Heart right ventricle (tissue), 16 donors: ENCODE measurements around the gene CCDC188. TPM values are rescaled to one million over a fixed set of nuclear protein-coding genes. Genes with fewer than 3 reads are reported as not detected.

ENCODE experiments used
- ATAC-seq, 8 donors: fragments of 200-7000 bp; cut with Tn5 transposase; one replicate each; pipeline ENCODE4 v1.9.1; 2020; ENCODE audit warnings: mild to moderate bottlenecking in 8 of 8, moderate library complexity in 8 of 8, moderate number of reproducible peaks in 1 of 8
- DNase-seq, 2 donors: peaks; one replicate each; pipeline ENCODE4 v3.0.0-alpha.2; 2020
- H3K27ac ChIP-seq, 10 donors: fragments of 200-600 bp; sonication (generic) in 2 of 10; one replicate each; pipeline versions ENCODE4 v1.5.0 to v1.8.0; 2020 to 2022; ENCODE audit warnings: mild to moderate bottlenecking in 3 of 10
- H3K27me3 ChIP-seq, 7 donors: fragments of 200-600 bp; one replicate each; pipeline ENCODE4 v1.8.0; 2021 to 2022; ENCODE audit warnings: mild to moderate bottlenecking in 2 of 7
- H3K36me3 ChIP-seq, 9 donors: fragments of 200-600 bp; sonication (generic) in 1 of 9; one replicate each; pipeline versions ENCODE4 v1.5.0 to v1.8.0; 2020 to 2022; ENCODE audit warnings: mild to moderate bottlenecking in 2 of 9
- H3K4me1 ChIP-seq, 9 donors: fragments of 200-600 bp; sonication (generic) in 1 of 9; one replicate each; pipeline versions ENCODE4 v1.5.0 to v1.8.0; 2020 to 2022; ENCODE audit warnings: mild to moderate bottlenecking in 4 of 9
- H3K4me3 ChIP-seq, 10 donors: fragments of 200-600 bp; sonication (generic) in 2 of 10; one replicate each; pipeline versions ENCODE4 v1.5.0 to v1.8.0; 2020 to 2022; ENCODE audit warnings: mild to moderate bottlenecking in 7 of 10, moderate library complexity in 2 of 10
- H3K9me3 ChIP-seq, 11 donors: fragments of 200-600 bp in 10 of 11; sonication (generic) in 2 of 11; one replicate each; pipeline versions ENCODE4 v1.5.0 to v1.8.0; 2013 to 2022; ENCODE audit warnings: mild to moderate bottlenecking in 2 of 11, control low read depth in 1 of 11, moderate library complexity in 1 of 11
- WGBS, 2 donors: extraction: QIAGEN DNeasy Blood & Tissue Kit; methylation state at CpG; one replicate each; pipeline ENCODE4 v1.1.7; 2013; ENCODE audit warnings: inconsistent platforms in 1 of 2; 5-methylcytosine and 5-hydroxymethylcytosine counted together
- intact Hi-C, 10 donors: fragments of 100-400 bp; cut with DNase I; formaldehyde crosslinking; loops; one replicate each; pipeline versions ENCODE4 v1.11.1 to v1.14.2; 2022
- polyA plus RNA-seq, 2 donors: library from polyadenylated mRNA; stranded (reverse); fragments of 200-250 nt; gene quantifications; one replicate each; pipeline ENCODE4 v1.2.3, GENCODE V29; 2013
- total RNA-seq, 10 donors: library from RNA; stranded (reverse); fragmentation: NEBNext Ultra II Directional in 3 of 10; extraction: Animal tissue kit (Norgen Biotek cat#: 25700) in 3 of 10; gene quantifications; one replicate each; pipeline versions ENCODE4 v1.2.1 to v1.2.4, GENCODE V29; 2021 to 2023
- TF ChIP-seq, protein P1 (sequence below), 9 donors: fragments of 200-600 bp; sonication (generic) in 2 of 9; IDR thresholded peaks; one replicate each; pipeline versions ENCODE4 v1.5.0 to v1.8.0; 2021 to 2022; ENCODE audit warnings: antibody characterized with exemption in 9 of 9, mild to moderate bottlenecking in 5 of 9, moderate library complexity in 1 of 9
- donor health status: Arrhythmogenic right ventricular cardiomyopathy.
- donor health status: ischemic (EF 13 %, LVEDD 7.1; RV severe dilation, severe dysfunction).
- donor health status: healthy with polysubstance abuse.
- donor health status: DM: no; HTN: yes; CAD: no.
- donor health status: DM: no; HTN: no; CAD: no.
- donor health status: ischemic (EF 25% LVEDD 6.9; RV normal size, moderate dysfunction).
- donor health status: ischemic (EF 25% LVEDD 5.7; RV mildly dilated, moderate dysfunction).
- donor health status: healthy.
- donor health status: DM: yes; HTN: yes; CAD: no.
- donor health status: Ischemic cardiomyopathy.
- donor health status: ischemic (EF 35%, LVEDD 5.7; RV mildly dilated, moderate dysfunction).
- donor health status: nonischemic (EF 11% LVEDD 7.7; RV severe dilation, severe dysfunction).
- donor health status: DM: yes; HTN: yes; CAD: no.
- donor health status: PGD.
- donor health status: ischemic (EF 29% LVEDD 5.4; RV normal size, mild dysfunction).
- donor health status: nonischemic (EF 23%, LVEDD 6.1; RV moderate dilation, normal function).

Gene CCDC188
- total and polyA plus RNA-seq, 12 donors, result 0.15 to 2.3 (median 0.51) TPM; not detected in 3

DNA sequence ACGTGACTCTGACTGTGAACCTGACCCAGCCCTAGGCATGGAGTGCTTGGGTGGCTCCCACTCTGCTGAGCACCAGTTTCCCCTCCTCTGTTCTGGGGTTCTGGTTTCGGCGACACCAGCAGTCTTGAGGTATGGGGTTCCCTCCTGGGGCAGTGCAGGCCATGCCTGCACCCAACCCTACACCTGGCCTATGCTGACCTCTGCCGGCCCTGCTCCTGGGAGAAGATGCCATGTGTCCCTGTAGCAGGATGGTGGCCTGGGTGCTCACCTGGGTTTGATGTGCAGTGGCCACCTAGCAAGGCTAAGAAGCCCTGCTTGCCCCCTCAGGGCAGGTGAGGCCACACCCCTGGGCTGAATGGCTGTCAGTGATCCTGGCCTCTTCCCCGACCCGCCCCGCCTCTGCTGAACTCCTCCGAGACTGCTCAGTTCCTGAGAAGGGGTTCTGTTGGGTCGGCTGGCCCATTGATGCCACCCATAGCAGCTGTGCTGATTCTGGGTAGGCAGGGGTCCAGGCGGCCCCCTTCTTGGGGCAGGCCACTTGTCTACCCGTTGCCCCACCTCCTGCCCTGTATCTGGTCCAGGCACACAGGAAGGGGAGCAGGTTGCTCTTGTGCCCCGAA is 16.8 kb downstream of the CCDC188 start:
- 73 to 76% methylated on average over 12 of the region's 12 CpGs for WGBS, 2 donors
- intact Hi-C loops, result loop anchor here in 1 of 10 donors (10.0 kb wide), 1 partner anchor 169 kb away; no protein-coding TSS in a partner anchor
- H3K4me1 ChIP-seq, result peaks cover 62 to 88% (median 74%) of the 10 kb centered on the region in 9 donors

DNA sequence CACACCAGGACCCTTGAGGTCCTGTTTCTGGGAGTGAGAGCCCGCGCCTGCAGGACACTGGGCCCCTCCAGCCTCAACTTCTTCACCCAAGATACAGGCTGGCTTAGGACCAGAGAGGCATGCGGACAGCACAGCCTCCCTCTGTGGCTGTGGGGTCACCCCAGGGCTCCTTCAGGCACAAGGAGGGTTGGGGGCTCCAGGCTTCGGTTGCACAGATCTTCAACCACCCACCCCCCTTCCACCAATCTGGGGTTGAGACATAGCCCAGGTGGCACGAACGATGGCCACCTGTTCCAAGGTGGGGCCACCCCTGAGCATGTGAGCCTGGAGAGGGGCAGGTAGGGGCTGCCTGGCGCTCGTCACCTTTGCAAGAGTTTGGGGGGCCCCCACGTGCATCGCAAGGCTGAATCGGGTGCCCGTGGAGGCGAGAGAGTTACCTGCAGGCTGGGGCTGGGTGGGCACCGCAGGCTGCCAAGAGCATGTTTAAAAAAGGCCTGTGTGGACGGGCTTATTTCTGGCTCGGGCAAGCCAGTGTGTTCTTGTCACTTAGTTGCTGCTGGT is 18.1 kb downstream of the CCDC188 start:
- intact Hi-C loops, result loop anchor here in 1 of 10 donors (10.0 kb wide), 1 partner anchor 168 kb away; no protein-coding TSS in a partner anchor
- DNase-seq, result no peak

More for the DNA sequence above, 16.8 kb downstream of the CCDC188 start:
- Histone ChIP-seq H3K36me3 (no peaks in the 10 kb centered on the region), H3K9me3 (no peaks in the 10 kb centered on the region), H3K27me3 (no peaks in the 10 kb centered on the region), H3K4me3 (no peak overlapping the region), H3K27ac (no peak overlapping the region)
- TF ChIP-seq, protein P1, sequence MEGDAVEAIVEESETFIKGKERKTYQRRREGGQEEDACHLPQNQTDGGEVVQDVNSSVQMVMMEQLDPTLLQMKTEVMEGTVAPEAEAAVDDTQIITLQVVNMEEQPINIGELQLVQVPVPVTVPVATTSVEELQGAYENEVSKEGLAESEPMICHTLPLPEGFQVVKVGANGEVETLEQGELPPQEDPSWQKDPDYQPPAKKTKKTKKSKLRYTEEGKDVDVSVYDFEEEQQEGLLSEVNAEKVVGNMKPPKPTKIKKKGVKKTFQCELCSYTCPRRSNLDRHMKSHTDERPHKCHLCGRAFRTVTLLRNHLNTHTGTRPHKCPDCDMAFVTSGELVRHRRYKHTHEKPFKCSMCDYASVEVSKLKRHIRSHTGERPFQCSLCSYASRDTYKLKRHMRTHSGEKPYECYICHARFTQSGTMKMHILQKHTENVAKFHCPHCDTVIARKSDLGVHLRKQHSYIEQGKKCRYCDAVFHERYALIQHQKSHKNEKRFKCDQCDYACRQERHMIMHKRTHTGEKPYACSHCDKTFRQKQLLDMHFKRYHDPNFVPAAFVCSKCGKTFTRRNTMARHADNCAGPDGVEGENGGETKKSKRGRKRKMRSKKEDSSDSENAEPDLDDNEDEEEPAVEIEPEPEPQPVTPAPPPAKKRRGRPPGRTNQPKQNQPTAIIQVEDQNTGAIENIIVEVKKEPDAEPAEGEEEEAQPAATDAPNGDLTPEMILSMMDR (IDR thresholded peaks at IDR 0.05), result no peak
- ATAC-seq (no peak), DNase-seq (no peak)

DNA sequence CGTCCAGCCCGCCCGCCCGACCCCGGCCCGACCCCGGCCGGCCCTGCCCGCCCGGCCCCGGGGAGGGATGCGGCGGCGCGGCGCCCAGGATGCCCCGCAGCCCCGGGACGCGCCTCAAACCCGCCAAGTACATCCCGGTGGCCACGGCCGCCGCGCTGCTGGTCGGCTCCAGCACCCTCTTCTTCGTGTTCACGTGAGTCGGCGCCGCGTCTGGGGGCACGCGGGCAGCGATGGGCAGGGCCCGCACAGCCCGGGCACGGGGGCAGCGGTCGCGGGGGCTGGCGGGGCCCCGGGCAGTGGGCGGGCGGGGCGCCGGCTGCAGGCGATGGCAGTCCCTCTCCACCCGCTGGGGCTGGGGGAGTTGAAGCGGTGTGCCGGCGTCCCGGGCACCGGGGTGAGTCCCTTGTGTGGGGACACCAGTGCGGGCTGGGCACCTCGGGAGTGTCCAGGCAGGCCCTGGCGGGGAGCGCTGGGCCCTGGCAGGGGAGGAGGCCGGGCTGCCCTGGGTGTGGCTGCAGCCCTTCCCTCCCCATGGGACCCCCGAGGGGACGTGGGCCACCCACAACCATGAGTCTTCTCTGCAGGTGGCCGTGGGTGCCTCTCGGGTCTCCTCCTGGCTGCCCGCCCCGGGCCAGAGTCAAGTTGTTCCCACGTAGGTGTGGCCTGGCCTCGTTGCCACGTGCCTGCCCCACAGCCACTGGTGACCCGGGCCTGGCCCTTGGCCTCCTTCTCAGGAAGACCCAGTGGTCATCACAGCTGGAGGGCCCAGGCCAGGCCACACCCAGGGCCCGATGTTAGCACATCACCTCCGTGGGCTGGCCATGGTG is 18.8 kb downstream of the CCDC188 start:
- peaks cover 0 to 11% (median 5%) of the 10 kb centered on the region in 9 donors for H3K36me3 ChIP-seq
- DNase-seq (peak; percentile 38 to 46), ATAC-seq (peak in 2 of 8 donors; percentile 5 to 6)
- WGBS, 2 donors, result 1 to 2% methylated on average over 57 to 72 of the region's 72 CpGs
- peak overlapping the region; percentile 82 to 99 (median 94) for H3K4me3 ChIP-seq
- peaks cover 45 to 69% (median 57%) of the 10 kb centered on the region in 9 donors for H3K4me1 ChIP-seq
- intact Hi-C loops, result loop anchor here in 1 of 10 donors (10.0 kb wide), 1 partner anchor 167 kb away; no protein-coding TSS in a partner anchor
- H3K27ac ChIP-seq, result peak overlapping the region; percentile 28 to 100 (median 76)
- H3K9me3 ChIP-seq, result no peaks in the 10 kb centered on the region
- no peaks in the 10 kb centered on the region for H3K27me3 ChIP-seq
- TF ChIP-seq, protein P1 (IDR thresholded peaks at IDR 0.05), result no peak

More for the DNA sequence above, 18.1 kb downstream of the CCDC188 start:
- Histone ChIP-seq H3K4me3 (peak overlapping the region; percentile 82 to 99 (median 94)), H3K27ac (peak overlapping the region in 7 of 10 donors; percentile 65 to 100 (median 77)), H3K27me3 (no peaks in the 10 kb centered on the region), H3K36me3 (peaks cover 0 to 4% (median 0%) of the 10 kb centered on the region in 9 donors), H3K9me3 (no peaks in the 10 kb centered on the region), H3K4me1 (peaks cover 52 to 76% (median 64%) of the 10 kb centered on the region in 9 donors)
- TF ChIP-seq, protein P1 (IDR thresholded peaks at IDR 0.05), result no peak
- WGBS, 2 donors, result 44 to 57% methylated on average over 16 of the region's 16 CpGs
- no peak for ATAC-seq

DNA sequence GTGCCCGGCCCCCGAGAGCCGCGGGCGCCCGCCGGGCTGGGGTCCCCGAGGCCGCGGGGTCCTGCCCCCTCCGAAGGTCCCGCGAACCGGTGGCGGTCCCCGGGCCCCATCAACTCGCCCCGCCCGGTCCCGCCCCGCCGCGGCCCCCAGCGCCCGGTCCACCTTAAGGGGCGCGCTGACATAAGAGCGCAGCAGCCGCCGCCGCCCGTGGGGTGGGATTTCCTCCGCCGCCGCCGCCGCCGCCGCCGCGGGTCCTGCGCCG is 19.3 kb downstream of the CCDC188 start, which contains the start of gene ZDHHC8:
ZDHHC8 (plus strand) TSS at position 208 of the 262 bp plus-strand sequence. CDS start 144 bp downstream, outside the sequence.
- TF ChIP-seq, protein P1 (IDR thresholded peaks at IDR 0.05), result no peak

More for the DNA sequence above, 19.3 kb downstream of the CCDC188 start, which contains the start of gene ZDHHC8:
- Histone ChIP-seq H3K4me1 (peaks cover 39 to 64% (median 52%) of the 10 kb centered on the region in 9 donors), H3K4me3 (peak within 1 kb of the TSS; percentile 85 to 100 (median 97)), H3K27ac (peak within 1 kb of the TSS; percentile 89 to 100 (median 96)), H3K27me3 (no peaks in the 10 kb centered on the region), H3K36me3 (peaks cover 0 to 17% (median 5%) of the 10 kb centered on the region in 9 donors), H3K9me3 (no peaks in the 10 kb centered on the region)
- 0 to 1% methylated on average over 5 to 41 of the region's 43 CpGs for WGBS, 2 donors
- DNase-seq (peak in 1 of 2 donors; percentile 67), ATAC-seq (peak; percentile 0 to 86 (median 39))
- intact Hi-C loops, result loop anchor here in 1 of 10 donors (10.0 kb wide), 1 partner anchor 167 kb away; no protein-coding TSS in a partner anchor
